Osteoblast (primary cell): Measurements from ENCODE around the gene DECR2. TPM values are rescaled to one million over a fixed set of nuclear protein-coding genes. Genes with fewer than 3 reads are reported as not detected.

ENCODE experiments used
- DNase-seq: peaks from one replicate; pipeline ENCODE4 v3.0.0; 2011; ENCODE audit warnings: low spot score, mixed read lengths; ENCODE audit not compliant: insufficient read length; ENCODE audit errors: missing footprints
- H2AFZ ChIP-seq: 2 replicates; pipeline ENCODE4 v1.6.0; 2011; ENCODE audit warnings: mild to moderate bottlenecking, low read length
- H3K27ac ChIP-seq: 2 replicates; pipeline ENCODE4 v1.5.1; 2011; ENCODE audit warnings: mild to moderate bottlenecking, low read depth, low read length, moderate library complexity
- H3K27me3 ChIP-seq: 2 replicates; pipeline ENCODE4 v1.6.0; 2012; ENCODE audit warnings: mild to moderate bottlenecking, control low read depth, inconsistent platforms, low read length, moderate library complexity; ENCODE audit not compliant: insufficient read depth
- H3K36me3 ChIP-seq: 2 replicates; pipeline ENCODE4 v1.5.1; 2011; ENCODE audit warnings: mild to moderate bottlenecking, low read length, control low read depth, moderate library complexity; ENCODE audit not compliant: insufficient read depth
- H3K4me1 ChIP-seq: 2 replicates; pipeline ENCODE4 v1.5.1; 2011; ENCODE audit warnings: mild to moderate bottlenecking, low read length, control low read depth, moderate library complexity; ENCODE audit not compliant: insufficient read depth
- H3K4me2 ChIP-seq: 2 replicates; pipeline ENCODE4 v1.6.0; 2011; ENCODE audit warnings: mild to moderate bottlenecking, low read length; ENCODE audit not compliant: insufficient read depth
- H3K4me3 ChIP-seq: fragments of 200-600 bp; sonication (generic); 3 replicates; pipeline ENCODE4 v1.5.1; 2012; ENCODE audit warnings: mild to moderate bottlenecking, low read length, inconsistent platforms; ENCODE audit not compliant: insufficient read depth
- H3K79me2 ChIP-seq: 2 replicates; pipeline ENCODE4 v1.6.0; 2012; ENCODE audit warnings: mild to moderate bottlenecking, low read length, control low read depth, inconsistent platforms; ENCODE audit not compliant: insufficient read depth
- H3K9me3 ChIP-seq: 2 replicates; pipeline ENCODE4 v1.5.1; 2011; ENCODE audit warnings: low read depth, low read length, control low read depth
- H4K20me1 ChIP-seq: 2 replicates; pipeline ENCODE4 v1.6.0; 2012; ENCODE audit warnings: mild to moderate bottlenecking, low read length, control low read depth; ENCODE audit not compliant: insufficient read depth
- total RNA-seq: library from RNA; depleted of rRNA; stranded (reverse); fragments of >200 nt; gene quantifications from 2 replicates; pipeline ENCODE4 v1.2.3, GENCODE V29; 2012
- TF ChIP-seq, protein P1 (sequence below): IDR thresholded peaks from 2 replicates; pipeline ENCODE4 v1.5.1; 2011; ENCODE audit warnings: mild to moderate bottlenecking, low read depth, low read length, moderate library complexity; ENCODE audit errors: extremely low read depth

DECR2 gene
- total RNA-seq, 1 donor, result 18.1 TPM

DNA sequence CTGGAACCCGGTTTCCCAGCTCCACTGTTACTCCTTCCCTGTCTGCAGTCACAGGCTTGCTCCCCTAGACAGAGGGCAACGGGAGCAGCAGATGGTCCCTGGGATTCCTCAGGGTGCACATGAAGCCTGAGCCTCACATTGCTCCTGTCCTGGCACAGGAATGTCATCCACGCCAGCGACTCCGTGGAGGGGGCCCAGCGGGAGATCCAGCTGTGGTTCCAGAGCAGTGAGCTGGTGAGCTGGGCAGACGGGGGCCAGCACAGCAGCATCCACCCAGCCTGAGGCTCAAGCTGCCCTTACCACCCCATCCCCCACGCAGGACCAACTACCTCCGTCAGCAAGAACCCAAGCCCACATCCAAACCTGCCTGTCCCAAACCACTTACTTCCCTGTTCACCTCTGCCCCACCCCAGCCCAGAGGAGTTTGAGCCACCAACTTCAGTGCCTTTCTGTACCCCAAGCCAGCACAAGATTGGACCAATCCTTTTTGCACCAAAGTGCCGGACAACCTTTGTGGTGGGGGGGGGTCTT lies 1.6 kb upstream of the DECR2 start:
- H2AFZ ChIP-seq, result no peak overlapping the region
- H3K27me3 ChIP-seq, result no peaks in the 10 kb centered on the region
- H3K36me3 ChIP-seq, result peaks cover 6% of the 10 kb centered on the region
- peaks cover 9% of the 10 kb centered on the region for H3K4me1 ChIP-seq
- peaks cover 19% of the 10 kb centered on the region for H3K79me2 ChIP-seq
- DNase-seq, result peak; percentile 66
- H3K9me3 ChIP-seq, result no peaks in the 10 kb centered on the region
- peak overlapping the region; percentile 66 for H3K4me2 ChIP-seq
- peaks cover 7% of the 10 kb centered on the region for H4K20me1 ChIP-seq
- peak overlapping the region; percentile 90 for H3K4me3 ChIP-seq
- no peak overlapping the region for H3K27ac ChIP-seq
- TF ChIP-seq, protein P1, sequence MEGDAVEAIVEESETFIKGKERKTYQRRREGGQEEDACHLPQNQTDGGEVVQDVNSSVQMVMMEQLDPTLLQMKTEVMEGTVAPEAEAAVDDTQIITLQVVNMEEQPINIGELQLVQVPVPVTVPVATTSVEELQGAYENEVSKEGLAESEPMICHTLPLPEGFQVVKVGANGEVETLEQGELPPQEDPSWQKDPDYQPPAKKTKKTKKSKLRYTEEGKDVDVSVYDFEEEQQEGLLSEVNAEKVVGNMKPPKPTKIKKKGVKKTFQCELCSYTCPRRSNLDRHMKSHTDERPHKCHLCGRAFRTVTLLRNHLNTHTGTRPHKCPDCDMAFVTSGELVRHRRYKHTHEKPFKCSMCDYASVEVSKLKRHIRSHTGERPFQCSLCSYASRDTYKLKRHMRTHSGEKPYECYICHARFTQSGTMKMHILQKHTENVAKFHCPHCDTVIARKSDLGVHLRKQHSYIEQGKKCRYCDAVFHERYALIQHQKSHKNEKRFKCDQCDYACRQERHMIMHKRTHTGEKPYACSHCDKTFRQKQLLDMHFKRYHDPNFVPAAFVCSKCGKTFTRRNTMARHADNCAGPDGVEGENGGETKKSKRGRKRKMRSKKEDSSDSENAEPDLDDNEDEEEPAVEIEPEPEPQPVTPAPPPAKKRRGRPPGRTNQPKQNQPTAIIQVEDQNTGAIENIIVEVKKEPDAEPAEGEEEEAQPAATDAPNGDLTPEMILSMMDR, result no peak

DNA sequence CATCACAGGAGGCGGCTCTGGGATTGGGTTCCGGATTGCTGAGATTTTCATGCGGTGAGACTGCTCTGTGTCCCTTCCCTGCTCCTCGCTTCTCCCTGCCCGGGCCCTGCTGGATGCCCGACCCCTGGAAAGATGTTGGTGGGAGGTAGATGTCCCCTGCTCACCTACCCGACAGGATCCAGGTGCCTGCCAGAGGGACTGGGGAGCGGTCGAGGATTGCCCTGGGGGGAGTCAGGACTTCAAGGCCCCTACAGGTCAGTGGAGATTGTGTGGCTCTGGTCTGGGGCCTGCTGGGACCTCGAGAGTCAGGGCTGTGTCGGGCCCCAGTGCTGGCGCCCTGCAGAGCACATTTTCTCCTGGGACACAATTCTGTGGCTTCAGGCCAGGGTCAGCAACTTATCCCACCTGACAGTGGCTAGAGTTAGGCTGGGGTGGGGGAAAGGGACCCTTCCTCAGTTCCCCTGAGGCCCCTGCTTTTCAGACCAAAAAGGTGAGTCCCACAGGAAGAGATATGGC lies 3.3 kb downstream of the DECR2 start:
- Histone ChIP-seq H3K27ac (no peak overlapping the region), H4K20me1 (no peaks in the 10 kb centered on the region), H3K4me3 (no peak overlapping the region), H3K9me3 (no peaks in the 10 kb centered on the region), H3K4me2 (no peak overlapping the region), H3K36me3 (peaks cover 12% of the 10 kb centered on the region), H3K79me2 (peaks cover 17% of the 10 kb centered on the region), H2AFZ (no peak overlapping the region), H3K4me1 (peaks cover 9% of the 10 kb centered on the region), H3K27me3 (no peaks in the 10 kb centered on the region)
- TF ChIP-seq, protein P1, result no peak
- peak; percentile 58 for DNase-seq

DNA sequence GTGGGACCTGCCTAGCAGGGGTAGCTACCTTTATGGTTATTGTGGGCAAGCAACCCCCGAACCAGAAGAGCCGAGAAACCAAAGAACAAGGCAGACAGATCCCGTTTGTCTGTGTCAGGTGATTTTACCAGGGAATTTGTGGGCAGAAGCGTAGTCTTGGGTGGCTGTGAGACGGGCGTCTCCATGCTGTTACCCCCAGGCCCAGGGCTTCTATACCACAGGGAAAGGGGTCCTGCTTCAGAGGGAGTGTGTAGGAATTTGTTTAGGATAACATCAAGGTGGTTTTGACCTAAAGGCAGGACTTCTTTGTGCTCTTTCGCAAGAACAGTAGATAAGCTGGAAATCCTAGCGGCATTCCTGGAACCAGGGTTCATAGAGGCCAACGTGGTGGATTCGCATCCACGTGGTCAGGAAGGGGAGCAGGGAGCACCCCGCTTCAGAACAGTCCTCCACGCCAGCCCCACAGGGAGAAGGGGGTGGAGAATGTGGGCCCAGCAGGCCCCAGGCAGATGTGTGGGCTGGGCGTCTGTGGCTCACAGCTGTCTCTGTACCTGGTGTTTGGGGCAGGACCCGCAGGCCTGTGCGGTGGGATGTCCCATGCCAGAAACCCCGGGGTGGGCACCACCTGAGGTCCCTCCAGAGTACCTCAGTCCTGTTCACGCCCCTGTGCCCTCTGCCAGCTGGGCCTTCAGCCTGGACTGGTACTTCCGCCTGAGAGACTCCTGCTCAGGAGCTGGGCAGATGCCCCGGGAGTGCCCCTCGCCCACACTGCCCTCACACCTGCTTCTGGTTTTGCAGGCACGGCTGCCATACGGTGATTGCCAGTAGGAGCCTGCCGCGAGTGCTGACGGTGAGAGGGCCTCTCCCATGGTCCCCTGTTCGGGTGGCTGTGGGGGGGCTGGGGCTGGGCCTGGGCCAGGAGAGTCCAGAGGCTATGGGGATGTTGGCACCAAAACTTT lies 4.1 kb downstream of the DECR2 start:
- TF ChIP-seq, protein P1, result no peak
- H3K27me3 ChIP-seq, result no peaks in the 10 kb centered on the region
- H4K20me1 ChIP-seq, result no peaks in the 10 kb centered on the region
- H3K79me2 ChIP-seq, result peaks cover 13% of the 10 kb centered on the region
- H3K4me1 ChIP-seq, result peaks cover 4% of the 10 kb centered on the region
- peak; percentile 71 for DNase-seq
- no peak overlapping the region for H3K4me3 ChIP-seq
- no peak overlapping the region for H3K4me2 ChIP-seq
- peaks cover 8% of the 10 kb centered on the region for H3K36me3 ChIP-seq
- no peaks in the 10 kb centered on the region for H3K9me3 ChIP-seq
- H3K27ac ChIP-seq, result no peak overlapping the region
- no peak overlapping the region for H2AFZ ChIP-seq

DNA sequence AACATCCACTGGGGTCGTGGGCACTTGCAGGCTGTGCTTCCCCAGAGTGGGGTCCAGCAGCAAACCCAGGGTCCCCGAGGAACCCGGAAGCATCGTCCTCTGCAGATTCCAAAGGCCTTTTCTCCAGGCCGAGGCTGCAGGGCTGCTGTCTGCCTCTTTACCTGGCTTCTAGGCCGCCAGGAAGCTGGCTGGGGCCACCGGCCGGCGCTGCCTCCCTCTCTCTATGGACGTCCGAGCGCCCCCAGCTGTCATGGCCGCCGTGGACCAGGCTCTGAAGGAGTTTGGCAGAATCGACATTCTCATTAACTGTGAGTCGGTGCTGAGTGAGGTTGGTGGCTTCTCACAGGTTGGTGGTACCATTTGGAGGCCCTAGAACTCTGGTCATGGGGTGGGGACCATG lies 5.6 kb downstream of the DECR2 start:
- H3K36me3 ChIP-seq, result peaks cover 15% of the 10 kb centered on the region
- no peak overlapping the region for H3K4me2 ChIP-seq
- H3K27ac ChIP-seq, result no peak overlapping the region
- TF ChIP-seq, protein P1, result no peak
- H3K27me3 ChIP-seq, result no peaks in the 10 kb centered on the region
- H2AFZ ChIP-seq, result no peak overlapping the region
- H3K9me3 ChIP-seq, result no peaks in the 10 kb centered on the region
- no peaks in the 10 kb centered on the region for H4K20me1 ChIP-seq
- H3K4me3 ChIP-seq, result no peak overlapping the region
- H3K79me2 ChIP-seq, result peaks cover 12% of the 10 kb centered on the region
- peak; percentile 46 for DNase-seq
- H3K4me1 ChIP-seq, result peaks cover 3% of the 10 kb centered on the region
